Transverse colon (tissue), 4 donors: ENCODE measurements around the gene TMEM212.

Experiments
- POLR2AphosphoS5 ChIP-seq, 3 donors: sonication (generic); formaldehyde crosslinking; IDR thresholded peaks; one replicate each; pipeline ENCODE4 v1.6.1; 2016; ENCODE audit warnings: antibody characterized with exemption in 3 of 3
- TF ChIP-seq, protein P1 (sequence below), 5 experiments: fragments of 200-600 bp in 3 of 5; fragments of 450-650 bp in 2 of 5; sonication (generic) in 3 of 5; IDR thresholded peaks; 1 replicate in 2 of 5; 2 replicates in 3 of 5; pipeline ENCODE4 v1.5.1; 2016 to 2017; ENCODE audit warnings: antibody characterized with exemption in 5 of 5, inconsistent platforms in 3 of 5, mild to moderate bottlenecking in 2 of 5, moderate library complexity in 1 of 5

DNA sequence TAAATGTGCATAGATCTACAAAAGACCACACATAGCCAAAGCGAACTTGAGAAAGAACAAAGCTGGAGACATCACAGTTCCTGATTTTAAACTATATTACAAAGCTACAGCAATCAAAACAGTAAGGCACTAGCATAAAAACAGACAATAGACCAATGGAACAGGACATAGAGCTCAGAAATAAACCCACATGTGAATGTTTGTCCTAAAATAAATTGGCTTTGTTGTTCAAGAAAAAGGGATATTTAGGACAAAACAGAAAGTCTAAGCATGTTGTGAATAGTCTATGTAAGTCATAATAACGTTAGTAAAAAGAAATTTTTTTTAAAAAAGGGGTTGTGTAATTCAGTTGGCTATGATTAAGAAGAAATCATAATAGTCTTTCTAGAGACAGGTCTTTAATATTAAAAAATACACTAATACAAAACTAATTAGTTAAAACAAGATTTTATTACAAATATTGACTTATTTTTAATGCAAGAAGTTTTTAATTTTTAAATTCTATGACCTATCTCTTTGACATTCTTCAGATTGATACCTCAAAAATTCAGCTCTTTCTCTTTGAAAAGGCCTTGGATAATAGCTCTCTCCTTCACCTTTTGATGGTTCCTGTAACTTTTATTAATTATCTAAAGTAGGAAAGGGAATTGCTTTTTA, 11.6 kb downstream of the TMEM212 start:
- TF ChIP-seq, protein P1, sequence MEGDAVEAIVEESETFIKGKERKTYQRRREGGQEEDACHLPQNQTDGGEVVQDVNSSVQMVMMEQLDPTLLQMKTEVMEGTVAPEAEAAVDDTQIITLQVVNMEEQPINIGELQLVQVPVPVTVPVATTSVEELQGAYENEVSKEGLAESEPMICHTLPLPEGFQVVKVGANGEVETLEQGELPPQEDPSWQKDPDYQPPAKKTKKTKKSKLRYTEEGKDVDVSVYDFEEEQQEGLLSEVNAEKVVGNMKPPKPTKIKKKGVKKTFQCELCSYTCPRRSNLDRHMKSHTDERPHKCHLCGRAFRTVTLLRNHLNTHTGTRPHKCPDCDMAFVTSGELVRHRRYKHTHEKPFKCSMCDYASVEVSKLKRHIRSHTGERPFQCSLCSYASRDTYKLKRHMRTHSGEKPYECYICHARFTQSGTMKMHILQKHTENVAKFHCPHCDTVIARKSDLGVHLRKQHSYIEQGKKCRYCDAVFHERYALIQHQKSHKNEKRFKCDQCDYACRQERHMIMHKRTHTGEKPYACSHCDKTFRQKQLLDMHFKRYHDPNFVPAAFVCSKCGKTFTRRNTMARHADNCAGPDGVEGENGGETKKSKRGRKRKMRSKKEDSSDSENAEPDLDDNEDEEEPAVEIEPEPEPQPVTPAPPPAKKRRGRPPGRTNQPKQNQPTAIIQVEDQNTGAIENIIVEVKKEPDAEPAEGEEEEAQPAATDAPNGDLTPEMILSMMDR (IDR thresholded peaks at IDR 0.05): no peak
- TF ChIP-seq POLR2AphosphoS5 (IDR thresholded peaks at IDR 0.05): no peak
